Peyer's patch (tissue), 4 donors: ENCODE data around the gene AP1B1.
"Not testable (repeated sequence)": the region's sequence is repeated elsewhere in the genome, so short reads cannot be mapped to it uniquely, and the experiment has no call there.

Source experiments
- CTCF ChIP-seq, 6 experiments: fragments of 450-650 bp in 4 of 6; fragments of 200-600 bp in 2 of 6; sonication (generic) in 1 of 6; IDR thresholded peaks; one replicate each; pipeline ENCODE4 v1.5.1; 2017 to 2019; ENCODE audit warnings: antibody characterized with exemption in 6 of 6, mild to moderate bottlenecking in 3 of 6, moderate library complexity in 1 of 6
- POLR2A ChIP-seq, 2 donors: fragments of 450-650 bp; IDR thresholded peaks; one replicate each; pipeline ENCODE4 v1.5.1; 2017; ENCODE audit warnings: antibody characterized with exemption in 2 of 2, mild to moderate bottlenecking in 2 of 2, moderate library complexity in 2 of 2

GRCh38 chr22:29357193-29357890 lies 31.0 kb downstream of the AP1B1 start:
- TF ChIP-seq CTCF, POLR2A (IDR thresholded peaks at IDR 0.05): not testable (repeated sequence)
